ENCODE results near the gene ADAMTS17. TPM values are rescaled to one million over a fixed set of nuclear protein-coding genes. Genes with fewer than 3 reads are reported as not detected.
A peak's percentile ranks its signal among the peaks of the same experiment; 100 is the strongest.

The ADAMTS17 gene
- total RNA-seq, 4 donors from 2014 or later, result 5.0 to 16.2 (median 11.6) TPM

- intact Hi-C loops (cut with DNase I; ENCODE audit: low total_unique reads), result no loop called here
- no peak for DNase-seq
- Histone ChIP-seq H3K4me3 (no peak overlapping the region), H3K4me1 (peaks cover 0 to 9% of the 10 kb centered on the region in 2 donors), H3K27ac (peak overlapping the region in 1 of 4 donors; percentile 70), H3K27me3 (no peaks in the 10 kb centered on the region), H3K36me3 (no peaks in the 10 kb centered on the region), H3K9me3 (no peaks in the 10 kb centered on the region)
- ATAC-seq, result no peak
- no peak for TF ChIP-seq POLR2A (IDR thresholded peaks at IDR 0.05)
- TF ChIP-seq, protein P1, sequence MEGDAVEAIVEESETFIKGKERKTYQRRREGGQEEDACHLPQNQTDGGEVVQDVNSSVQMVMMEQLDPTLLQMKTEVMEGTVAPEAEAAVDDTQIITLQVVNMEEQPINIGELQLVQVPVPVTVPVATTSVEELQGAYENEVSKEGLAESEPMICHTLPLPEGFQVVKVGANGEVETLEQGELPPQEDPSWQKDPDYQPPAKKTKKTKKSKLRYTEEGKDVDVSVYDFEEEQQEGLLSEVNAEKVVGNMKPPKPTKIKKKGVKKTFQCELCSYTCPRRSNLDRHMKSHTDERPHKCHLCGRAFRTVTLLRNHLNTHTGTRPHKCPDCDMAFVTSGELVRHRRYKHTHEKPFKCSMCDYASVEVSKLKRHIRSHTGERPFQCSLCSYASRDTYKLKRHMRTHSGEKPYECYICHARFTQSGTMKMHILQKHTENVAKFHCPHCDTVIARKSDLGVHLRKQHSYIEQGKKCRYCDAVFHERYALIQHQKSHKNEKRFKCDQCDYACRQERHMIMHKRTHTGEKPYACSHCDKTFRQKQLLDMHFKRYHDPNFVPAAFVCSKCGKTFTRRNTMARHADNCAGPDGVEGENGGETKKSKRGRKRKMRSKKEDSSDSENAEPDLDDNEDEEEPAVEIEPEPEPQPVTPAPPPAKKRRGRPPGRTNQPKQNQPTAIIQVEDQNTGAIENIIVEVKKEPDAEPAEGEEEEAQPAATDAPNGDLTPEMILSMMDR (IDR thresholded peaks at IDR 0.05 in 4 of 5, conservative IDR thresholded peaks at IDR 0.05 in 1 of 5), result no peak
- in situ Hi-C loops (cut with MboI; ENCODE audit: low sequenced_read_pairs in 4 of 4), result no loop called here
These were observed 311.1 kb downstream of the ADAMTS17 start for GRCh38 chr15:100030586-100031229.

- intact Hi-C loops (cut with DNase I; ENCODE audit: low total_unique reads) (no loop called here), in situ Hi-C loops (cut with MboI; ENCODE audit: low sequenced_read_pairs in 4 of 4) (no loop called here)
- H3K36me3 ChIP-seq, result no peaks in the 10 kb centered on the region
- H3K4me3 ChIP-seq, result no peak overlapping the region
- ATAC-seq, result peak in 1 of 2 donors; percentile 46
- no peak for DNase-seq
- TF ChIP-seq POLR2A (IDR thresholded peaks at IDR 0.05), result no peak
- TF ChIP-seq, protein P1 (IDR thresholded peaks at IDR 0.05 in 4 of 5, conservative IDR thresholded peaks at IDR 0.05 in 1 of 5), result no peak
- peak overlapping the region in 2 of 4 donors; percentile 20 to 70 for H3K27ac ChIP-seq
- H3K27me3 ChIP-seq, result no peaks in the 10 kb centered on the region
- H3K9me3 ChIP-seq, result no peaks in the 10 kb centered on the region
- peaks cover 0 to 9% of the 10 kb centered on the region in 2 donors for H3K4me1 ChIP-seq
These were observed 311.8 kb downstream of the ADAMTS17 start for GRCh38 chr15:100029868-100030479.

DNA sequence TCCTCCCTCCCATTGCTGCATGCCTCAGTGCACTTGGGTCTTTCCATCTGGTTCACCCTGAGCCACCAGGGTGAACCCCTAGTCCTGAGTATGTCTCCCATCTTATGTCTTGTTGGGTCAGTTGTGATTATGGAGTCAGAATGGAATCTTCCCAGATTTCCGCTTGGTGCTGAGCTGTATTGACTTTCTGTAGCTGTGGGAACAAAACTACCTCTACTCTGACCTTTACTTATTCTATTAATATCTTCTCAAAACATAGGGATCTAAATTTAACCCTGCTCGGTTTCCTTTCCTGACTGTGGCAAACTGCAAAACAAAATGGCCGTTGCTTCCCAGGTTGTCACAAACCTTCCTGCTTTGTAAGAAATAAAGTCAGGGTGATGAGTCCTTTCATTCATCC is 312.7 kb downstream of the ADAMTS17 start:
- peaks cover 0 to 9% of the 10 kb centered on the region in 2 donors for H3K4me1 ChIP-seq
- intact Hi-C loops (cut with DNase I; ENCODE audit: low total_unique reads), result no loop called here
- TF ChIP-seq POLR2A (IDR thresholded peaks at IDR 0.05), result no peak
- TF ChIP-seq, protein P1 (IDR thresholded peaks at IDR 0.05 in 4 of 5, conservative IDR thresholded peaks at IDR 0.05 in 1 of 5), result no peak
- H3K4me3 ChIP-seq, result no peak overlapping the region
- no peaks in the 10 kb centered on the region for H3K27me3 ChIP-seq
- no peaks in the 10 kb centered on the region for H3K36me3 ChIP-seq
- DNase-seq, result no peak
- no peak for ATAC-seq
- peak overlapping the region in 2 of 4 donors; percentile 5 to 70 for H3K27ac ChIP-seq
- in situ Hi-C loops (cut with MboI; ENCODE audit: low sequenced_read_pairs in 4 of 4), result no loop called here
- H3K9me3 ChIP-seq, result no peaks in the 10 kb centered on the region

DNA sequence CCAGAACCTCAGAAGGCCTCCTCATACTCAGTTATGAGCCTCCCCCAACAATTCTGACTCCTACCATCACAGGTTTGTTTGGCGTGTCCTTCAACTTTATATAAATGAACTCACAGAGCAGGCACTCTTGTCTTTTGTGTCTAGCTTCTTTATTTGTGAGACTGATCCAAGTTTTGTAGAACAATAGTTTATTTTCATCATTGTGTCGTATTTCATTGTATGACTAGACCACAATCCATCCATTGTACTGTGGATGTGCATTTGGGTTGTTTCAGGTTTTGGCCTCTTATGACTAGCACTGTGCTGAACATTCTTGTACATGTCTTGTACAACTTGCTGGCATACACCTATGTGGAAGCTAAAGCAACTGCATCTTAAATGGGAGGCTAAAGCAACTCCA is 315.7 kb downstream of the ADAMTS17 start:
- peaks cover 0 to 11% of the 10 kb centered on the region in 2 donors for H3K4me1 ChIP-seq
- H3K4me3 ChIP-seq, result no peak overlapping the region
- in situ Hi-C loops (cut with MboI; ENCODE audit: low sequenced_read_pairs in 4 of 4), result no loop called here
- ATAC-seq, result no peak
- intact Hi-C loops (cut with DNase I; ENCODE audit: low total_unique reads), result no loop called here
- no peaks in the 10 kb centered on the region for H3K27me3 ChIP-seq
- no peak for DNase-seq
- TF ChIP-seq POLR2A (IDR thresholded peaks at IDR 0.05), result no peak
- TF ChIP-seq, protein P1 (IDR thresholded peaks at IDR 0.05 in 4 of 5, conservative IDR thresholded peaks at IDR 0.05 in 1 of 5), result no peak
- no peak overlapping the region for H3K27ac ChIP-seq
- H3K36me3 ChIP-seq, result no peaks in the 10 kb centered on the region
- no peaks in the 10 kb centered on the region for H3K9me3 ChIP-seq
